HepG2 (cell line): ENCODE results near the gene BICDL1. TPM values are rescaled to one million over a fixed set of nuclear protein-coding genes. Genes with fewer than 3 reads are reported as not detected.

Experiments
- ADNP ChIP-seq: sonication (generic); formaldehyde crosslinking; IDR thresholded peaks from 2 replicates; pipeline ENCODE4 v1.4.0; 2020; ENCODE audit warnings: missing genetic modification reagents
- ASH2L ChIP-seq: fragments of 300-600, 200-600 bp; sonication (generic); IDR thresholded peaks from 2 replicates; pipeline ENCODE4 v1.7.0; 2017; ENCODE audit warnings: low read depth, mild to moderate bottlenecking, moderate library complexity, mixed read lengths, low read length; ENCODE audit not compliant: insufficient read length
- FOXC1 ChIP-seq: sonication (generic); formaldehyde crosslinking; IDR thresholded peaks from 2 replicates; pipeline ENCODE4 v1.8.0; 2022; ENCODE audit warnings: mild to moderate bottlenecking, missing genetic modification reagents, borderline replicate concordance
- HMGXB4 ChIP-seq, 2 experiments: sonication (generic) in 1 of 2; formaldehyde crosslinking in 1 of 2; IDR thresholded peaks; 2 replicates each; pipeline versions ENCODE4 v1.4.0 to v1.6.1; 2018 to 2020; ENCODE audit warnings: missing genetic modification reagents in 2 of 2, borderline replicate concordance in 1 of 2, low read depth in 1 of 2, mild to moderate bottlenecking in 1 of 2, missing biosample characterization in 1 of 2
- KMT2A ChIP-seq: sonication (generic); formaldehyde crosslinking; IDR thresholded peaks from 2 replicates; pipeline ENCODE4 v1.4.0; 2020; ENCODE audit warnings: missing genetic modification reagents
- MAX ChIP-seq: IDR thresholded peaks from 2 replicates; pipeline ENCODE4 v1.6.1; 2012; ENCODE audit warnings: inconsistent platforms
- TIGD3 ChIP-seq: sonication (generic); formaldehyde crosslinking; IDR thresholded peaks from 2 replicates; pipeline ENCODE4 v1.5.1; 2020; ENCODE audit warnings: mild to moderate bottlenecking, missing genetic modification reagents, borderline replicate concordance
- XBP1 ChIP-seq: sonication (generic); formaldehyde crosslinking; IDR thresholded peaks from 2 replicates; pipeline ENCODE4 v1.5.0; 2020; ENCODE audit warnings: missing genetic modification reagents
- ZNF691 ChIP-seq: sonication (generic); formaldehyde crosslinking; IDR thresholded peaks from 2 replicates; pipeline ENCODE4 v1.4.0; 2020; ENCODE audit warnings: missing genetic modification reagents, low read depth, mild to moderate bottlenecking, borderline replicate concordance
- ZNF777 ChIP-seq: sonication (generic); formaldehyde crosslinking; IDR thresholded peaks from 2 replicates; pipeline ENCODE4 v1.4.0; 2020; ENCODE audit warnings: missing genetic modification reagents
- polyA plus RNA-seq, 8 experiments: library from polyadenylated mRNA; depleted of rRNA in 3 of 8; stranded (reverse) in 7 of 8; unstranded in 1 of 8; fragments of >200 nt; fragmentation: Illumina TruSeq in 4 of 8; extraction: Trizol in 4 of 8; gene quantifications; 2 replicates each; pipeline versions ENCODE4 v1.2.1 to v1.2.3, GENCODE V29; 2011 to 2016; ENCODE audit warnings: low read depth in 4 of 8, missing spikeins in 1 of 8, mixed read lengths in 1 of 8; ENCODE audit not compliant: insufficient read depth in 1 of 8
- total RNA-seq, 5 experiments: library from RNA; depleted of rRNA; stranded (reverse); fragments of >200 nt; fragmentation: Illumina TruSeq; extraction: Trizol; gene quantifications; 2 replicates each; pipeline ENCODE4 v1.2.3, GENCODE V29; 2016; ENCODE audit warnings: low read depth in 1 of 5

The BICDL1 gene
- total and polyA plus RNA-seq, 2 of the 13 experiments (the other 11 are each of a cell fraction or from before 2014, with no cell fraction given) = 3.6 to 9.7 TPM

- TF ChIP-seq MAX (peak; percentile 45; the same call in 1 of the 2 replicates), HMGXB4 (CRISPR knock-in tag; IDR thresholded peaks at IDR 0.05; ENCODE audit: borderline replicate concordance in 1 of 2, low read depth in 1 of 2) (0 out of 4 replicates have a peak, but pooled peaks of 1 of the 2 experiments have one; percentile 30), FOXC1 (CRISPR knock-in tag) (no peak), ASH2L (no peak), TIGD3 (CRISPR knock-in tag) (no peak), ZNF691 (CRISPR knock-in tag) (no peak), XBP1 (CRISPR knock-in tag) (no peak), KMT2A (CRISPR knock-in tag) (peak; percentile 48; the same call in 1 of the 2 replicates), ZNF777 (no peak), ADNP (CRISPR knock-in tag) (peak; percentile 94)
Observed at GRCh38 chr12:120115692-120116440, 126.8 kb downstream of the BICDL1 start (continued).
